Measurements from ENCODE around the gene NALCN. TPM values are rescaled to one million over a fixed set of nuclear protein-coding genes. Genes with fewer than 3 reads are reported as not detected.

The NALCN gene
- total RNA-seq, 1 donor from 2014 or later: not detected

- H3K4me1 Mint-ChIP-seq (ENCODE audit: unreplicated experiment): no peaks in the 10 kb centered on the region
- H3K27me3 Mint-ChIP-seq (ENCODE audit: unreplicated experiment): peaks cover 2% of the 10 kb centered on the region
- TF ChIP-seq, protein P1, sequence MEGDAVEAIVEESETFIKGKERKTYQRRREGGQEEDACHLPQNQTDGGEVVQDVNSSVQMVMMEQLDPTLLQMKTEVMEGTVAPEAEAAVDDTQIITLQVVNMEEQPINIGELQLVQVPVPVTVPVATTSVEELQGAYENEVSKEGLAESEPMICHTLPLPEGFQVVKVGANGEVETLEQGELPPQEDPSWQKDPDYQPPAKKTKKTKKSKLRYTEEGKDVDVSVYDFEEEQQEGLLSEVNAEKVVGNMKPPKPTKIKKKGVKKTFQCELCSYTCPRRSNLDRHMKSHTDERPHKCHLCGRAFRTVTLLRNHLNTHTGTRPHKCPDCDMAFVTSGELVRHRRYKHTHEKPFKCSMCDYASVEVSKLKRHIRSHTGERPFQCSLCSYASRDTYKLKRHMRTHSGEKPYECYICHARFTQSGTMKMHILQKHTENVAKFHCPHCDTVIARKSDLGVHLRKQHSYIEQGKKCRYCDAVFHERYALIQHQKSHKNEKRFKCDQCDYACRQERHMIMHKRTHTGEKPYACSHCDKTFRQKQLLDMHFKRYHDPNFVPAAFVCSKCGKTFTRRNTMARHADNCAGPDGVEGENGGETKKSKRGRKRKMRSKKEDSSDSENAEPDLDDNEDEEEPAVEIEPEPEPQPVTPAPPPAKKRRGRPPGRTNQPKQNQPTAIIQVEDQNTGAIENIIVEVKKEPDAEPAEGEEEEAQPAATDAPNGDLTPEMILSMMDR (IDR thresholded peaks at IDR 0.05; ENCODE audit: unreplicated experiment): no peak
Measured at GRCh38 chr13:101035119-101035620, 381.1 kb downstream of the NALCN start.

GRCh38 chr13:101026736-101027398 is 389.4 kb downstream of the NALCN start:
- no peak for DNase-seq (ENCODE audit: low spot score)
- Mint-ChIP-seq H3K27ac (ENCODE audit: unreplicated experiment) (no peak overlapping the region), H3K4me3 (ENCODE audit: unreplicated experiment) (no peak overlapping the region), H3K4me1 (ENCODE audit: unreplicated experiment) (no peaks in the 10 kb centered on the region), H3K27me3 (ENCODE audit: unreplicated experiment) (no peaks in the 10 kb centered on the region), H3K9me3 (ENCODE audit: unreplicated experiment) (no peaks in the 10 kb centered on the region), H3K36me3 (ENCODE audit: low read depth, unreplicated experiment) (no peaks in the 10 kb centered on the region)
- TF ChIP-seq, protein P1 (IDR thresholded peaks at IDR 0.05; ENCODE audit: unreplicated experiment): no peak

More at GRCh38 chr13:101035119-101035620, 381.1 kb downstream of the NALCN start:
- H3K9me3 Mint-ChIP-seq (ENCODE audit: unreplicated experiment): no peaks in the 10 kb centered on the region
- H3K4me3 Mint-ChIP-seq (ENCODE audit: unreplicated experiment): no peak overlapping the region
- no peak overlapping the region for H3K27ac Mint-ChIP-seq (ENCODE audit: unreplicated experiment)
- DNase-seq (ENCODE audit: low spot score): no peak
- no peaks in the 10 kb centered on the region for H3K36me3 Mint-ChIP-seq (ENCODE audit: low read depth, unreplicated experiment)

GRCh38 chr13:101026328-101026727 is 390.0 kb downstream of the NALCN start:
- TF ChIP-seq, protein P1 (IDR thresholded peaks at IDR 0.05; ENCODE audit: unreplicated experiment): no peak
- Mint-ChIP-seq H3K9me3 (ENCODE audit: unreplicated experiment) (no peaks in the 10 kb centered on the region), H3K36me3 (ENCODE audit: low read depth, unreplicated experiment) (no peaks in the 10 kb centered on the region), H3K27me3 (ENCODE audit: unreplicated experiment) (no peaks in the 10 kb centered on the region), H3K27ac (ENCODE audit: unreplicated experiment) (no peak overlapping the region), H3K4me1 (ENCODE audit: unreplicated experiment) (no peaks in the 10 kb centered on the region), H3K4me3 (ENCODE audit: unreplicated experiment) (no peak overlapping the region)
- no peak for DNase-seq (ENCODE audit: low spot score)

- H3K27ac Mint-ChIP-seq (ENCODE audit: unreplicated experiment): no peak overlapping the region
- H3K9me3 Mint-ChIP-seq (ENCODE audit: unreplicated experiment): no peaks in the 10 kb centered on the region
- no peak for DNase-seq (ENCODE audit: low spot score)
- no peaks in the 10 kb centered on the region for H3K36me3 Mint-ChIP-seq (ENCODE audit: low read depth, unreplicated experiment)
- H3K27me3 Mint-ChIP-seq (ENCODE audit: unreplicated experiment): no peaks in the 10 kb centered on the region
- TF ChIP-seq, protein P1 (IDR thresholded peaks at IDR 0.05; ENCODE audit: unreplicated experiment): no peak
- no peak overlapping the region for H3K4me3 Mint-ChIP-seq (ENCODE audit: unreplicated experiment)
- no peaks in the 10 kb centered on the region for H3K4me1 Mint-ChIP-seq (ENCODE audit: unreplicated experiment)
Measured at GRCh38 chr13:101025925-101026324, 390.4 kb downstream of the NALCN start.

- TF ChIP-seq, protein P1 (IDR thresholded peaks at IDR 0.05; ENCODE audit: unreplicated experiment): no peak
- Mint-ChIP-seq H3K27me3 (ENCODE audit: unreplicated experiment) (no peaks in the 10 kb centered on the region), H3K9me3 (ENCODE audit: unreplicated experiment) (no peaks in the 10 kb centered on the region), H3K36me3 (ENCODE audit: low read depth, unreplicated experiment) (no peaks in the 10 kb centered on the region), H3K27ac (ENCODE audit: unreplicated experiment) (no peak overlapping the region), H3K4me3 (ENCODE audit: unreplicated experiment) (no peak overlapping the region), H3K4me1 (ENCODE audit: unreplicated experiment) (no peaks in the 10 kb centered on the region)
- DNase-seq (ENCODE audit: low spot score): no peak
Measured at GRCh38 chr13:101025519-101025918, 390.8 kb downstream of the NALCN start.

Measured in endothelial cell (in vitro differentiated cells).